Ishikawa (cell line): ENCODE measurements around the gene ATP2B1.

Experiments used
- CEBPB ChIP-seq: IDR thresholded peaks from 2 replicates; pipeline ENCODE4 v1.6.1; 2012
- CREB1 ChIP-seq: IDR thresholded peaks from 2 replicates; pipeline ENCODE4 v1.6.1; 2012; ENCODE audit warnings: low read depth
- EGR1 ChIP-seq: IDR thresholded peaks from 2 replicates; pipeline ENCODE4 v1.6.1; 2012
- EP300 ChIP-seq: IDR thresholded peaks from 2 replicates; pipeline ENCODE4 v1.6.1; 2012; ENCODE audit warnings: borderline replicate concordance
- FOXM1 ChIP-seq: IDR thresholded peaks from 2 replicates; pipeline ENCODE4 v1.6.1; 2012; ENCODE audit warnings: low read depth, borderline replicate concordance
- MAX ChIP-seq: IDR thresholded peaks from 2 replicates; pipeline ENCODE4 v1.6.1; 2012
- NFIC ChIP-seq: IDR thresholded peaks from 2 replicates; pipeline ENCODE4 v1.6.1; 2012
- RAD21 ChIP-seq: IDR thresholded peaks from 2 replicates; pipeline ENCODE4 v1.6.1; 2012; ENCODE audit warnings: low read depth
- TAF1 ChIP-seq: IDR thresholded peaks from 2 replicates; pipeline ENCODE4 v1.6.1; 2012; ENCODE audit warnings: low read depth, mild to moderate bottlenecking
- TCF12 ChIP-seq: IDR thresholded peaks from 2 replicates; pipeline ENCODE4 v1.6.1; 2012; ENCODE audit warnings: low read depth
- TEAD4 ChIP-seq: IDR thresholded peaks from 2 replicates; pipeline ENCODE4 v1.6.1; 2012
- YY1 ChIP-seq: IDR thresholded peaks from 2 replicates; pipeline ENCODE4 v1.6.1; 2012; ENCODE audit warnings: low read depth
- ZBTB7A ChIP-seq: IDR thresholded peaks from 2 replicates; pipeline ENCODE4 v1.6.1; 2012; ENCODE audit warnings: low read depth
- TF ChIP-seq, protein P1 (sequence below): IDR thresholded peaks from 2 replicates; pipeline ENCODE4 v1.6.1; 2012
- TF ChIP-seq, protein P2 (sequence below): IDR thresholded peaks from 2 replicates; pipeline ENCODE4 v1.6.1; 2012; ENCODE audit warnings: low read depth, mild to moderate bottlenecking

ATP2B1 gene

GRCh38 chr12:89665556-89665955, 43.1 kb downstream of the ATP2B1 start:
- TF ChIP-seq, protein P1, sequence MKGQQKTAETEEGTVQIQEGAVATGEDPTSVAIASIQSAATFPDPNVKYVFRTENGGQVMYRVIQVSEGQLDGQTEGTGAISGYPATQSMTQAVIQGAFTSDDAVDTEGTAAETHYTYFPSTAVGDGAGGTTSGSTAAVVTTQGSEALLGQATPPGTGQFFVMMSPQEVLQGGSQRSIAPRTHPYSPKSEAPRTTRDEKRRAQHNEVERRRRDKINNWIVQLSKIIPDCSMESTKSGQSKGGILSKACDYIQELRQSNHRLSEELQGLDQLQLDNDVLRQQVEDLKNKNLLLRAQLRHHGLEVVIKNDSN = no peak
- no peak for TF ChIP-seq EGR1
- no peak for TF ChIP-seq RAD21
- no peak for TF ChIP-seq ZBTB7A
- TF ChIP-seq MAX = no peak
- no peak for TF ChIP-seq TAF1
- TF ChIP-seq FOXM1 = no peak
- no peak for TF ChIP-seq TCF12
- no peak for TF ChIP-seq CREB1
- TF ChIP-seq EP300 = no peak
- TF ChIP-seq TEAD4 = no peak
- TF ChIP-seq, protein P2, sequence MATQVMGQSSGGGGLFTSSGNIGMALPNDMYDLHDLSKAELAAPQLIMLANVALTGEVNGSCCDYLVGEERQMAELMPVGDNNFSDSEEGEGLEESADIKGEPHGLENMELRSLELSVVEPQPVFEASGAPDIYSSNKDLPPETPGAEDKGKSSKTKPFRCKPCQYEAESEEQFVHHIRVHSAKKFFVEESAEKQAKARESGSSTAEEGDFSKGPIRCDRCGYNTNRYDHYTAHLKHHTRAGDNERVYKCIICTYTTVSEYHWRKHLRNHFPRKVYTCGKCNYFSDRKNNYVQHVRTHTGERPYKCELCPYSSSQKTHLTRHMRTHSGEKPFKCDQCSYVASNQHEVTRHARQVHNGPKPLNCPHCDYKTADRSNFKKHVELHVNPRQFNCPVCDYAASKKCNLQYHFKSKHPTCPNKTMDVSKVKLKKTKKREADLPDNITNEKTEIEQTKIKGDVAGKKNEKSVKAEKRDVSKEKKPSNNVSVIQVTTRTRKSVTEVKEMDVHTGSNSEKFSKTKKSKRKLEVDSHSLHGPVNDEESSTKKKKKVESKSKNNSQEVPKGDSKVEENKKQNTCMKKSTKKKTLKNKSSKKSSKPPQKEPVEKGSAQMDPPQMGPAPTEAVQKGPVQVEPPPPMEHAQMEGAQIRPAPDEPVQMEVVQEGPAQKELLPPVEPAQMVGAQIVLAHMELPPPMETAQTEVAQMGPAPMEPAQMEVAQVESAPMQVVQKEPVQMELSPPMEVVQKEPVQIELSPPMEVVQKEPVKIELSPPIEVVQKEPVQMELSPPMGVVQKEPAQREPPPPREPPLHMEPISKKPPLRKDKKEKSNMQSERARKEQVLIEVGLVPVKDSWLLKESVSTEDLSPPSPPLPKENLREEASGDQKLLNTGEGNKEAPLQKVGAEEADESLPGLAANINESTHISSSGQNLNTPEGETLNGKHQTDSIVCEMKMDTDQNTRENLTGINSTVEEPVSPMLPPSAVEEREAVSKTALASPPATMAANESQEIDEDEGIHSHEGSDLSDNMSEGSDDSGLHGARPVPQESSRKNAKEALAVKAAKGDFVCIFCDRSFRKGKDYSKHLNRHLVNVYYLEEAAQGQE = no peak

DNA sequence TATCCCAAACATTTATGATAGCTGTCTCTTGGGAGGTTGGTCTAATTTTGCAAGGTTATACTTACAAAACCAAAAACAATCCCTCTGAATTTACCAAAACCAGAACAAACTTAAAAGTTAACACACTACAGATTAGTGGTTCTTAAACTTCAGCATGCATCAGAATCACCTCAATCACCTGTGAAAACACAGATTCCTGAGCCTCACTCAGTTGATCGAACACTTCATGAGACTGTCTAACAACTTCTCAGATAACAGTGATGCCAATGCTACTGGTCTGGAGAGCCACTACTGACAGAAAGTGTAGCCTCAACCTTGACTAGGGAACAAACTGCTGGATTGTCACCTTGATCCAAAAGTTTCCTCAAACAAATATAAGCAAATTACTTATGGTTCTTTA, 44.2 kb downstream of the ATP2B1 start:
- no peak for TF ChIP-seq EGR1
- no peak for TF ChIP-seq ZBTB7A
- TF ChIP-seq CEBPB = no peak
- TF ChIP-seq EP300 = no peak
- no peak for TF ChIP-seq FOXM1
- TF ChIP-seq MAX = no peak
- no peak for TF ChIP-seq YY1
- no peak for TF ChIP-seq NFIC
- TF ChIP-seq TCF12 = no peak
- TF ChIP-seq, protein P2 = no peak
- no peak for TF ChIP-seq TEAD4
- TF ChIP-seq, protein P1 = no peak
- no peak for TF ChIP-seq RAD21
- no peak for TF ChIP-seq CREB1
- TF ChIP-seq TAF1 = no peak

GRCh38 chr12:89663577-89664357, 44.9 kb downstream of the ATP2B1 start:
- TF ChIP-seq, protein P2 = no peak
- TF ChIP-seq, protein P1 = no peak
- TF ChIP-seq FOXM1 (no peak), TCF12 (no peak), TEAD4 (no peak), EP300 (no peak), TAF1 (no peak), RAD21 (no peak), MAX (no peak), YY1 (no peak), NFIC (no peak), ZBTB7A (no peak), EGR1 (no peak), CEBPB (no peak), CREB1 (no peak)

DNA sequence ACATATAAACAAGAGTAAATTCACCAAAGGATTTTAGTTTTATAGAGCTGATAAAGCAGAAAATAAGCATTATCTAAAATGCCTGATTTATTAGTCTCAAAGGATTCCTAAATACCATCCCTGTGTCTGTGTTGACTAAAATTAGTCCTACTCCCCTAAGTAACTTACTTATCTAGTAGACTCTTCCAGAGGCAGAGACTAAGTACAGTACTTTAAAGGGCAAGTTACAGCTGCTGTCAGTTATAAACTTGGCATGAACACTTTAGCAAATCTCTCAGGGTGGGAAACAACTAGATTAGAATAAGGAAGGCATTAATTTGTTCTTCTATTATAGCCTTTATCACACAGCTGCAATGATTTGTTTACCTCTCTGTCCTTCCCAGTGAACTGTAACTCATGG, 46.0 kb downstream of the ATP2B1 start:
- TF ChIP-seq MAX (no peak), NFIC (no peak), FOXM1 (no peak), TCF12 (no peak), TEAD4 (no peak), YY1 (no peak), TAF1 (no peak), ZBTB7A (no peak), RAD21 (no peak), EGR1 (no peak), CEBPB (no peak), CREB1 (no peak)
